Neural cell (in vitro differentiated cells): ENCODE measurements around the gene TMEM107. TPM values are rescaled to one million over a fixed set of nuclear protein-coding genes. Genes with fewer than 3 reads are reported as not detected.

Experiments
- H2AFZ ChIP-seq: fragments of 200-600, 300-800 bp; sonication (generic), shearing (Covaris generic); 2 replicates; pipeline ENCODE4 v1.6.0; 2014; ENCODE audit warnings: low read depth, mild to moderate bottlenecking, antibody characterized with exemption, low read length, moderate library complexity
- H3F3A ChIP-seq: fragments of 200-600 bp; shearing (Covaris generic); 2 replicates; pipeline ENCODE4 v1.6.1; 2016; ENCODE audit warnings: mild to moderate bottlenecking, moderate library complexity, mixed read lengths, antibody characterized with exemption, low read length; ENCODE audit not compliant: insufficient read depth, poor library complexity, severe bottlenecking
- H3K27ac ChIP-seq: fragments of 200-600, 300-800 bp; sonication (generic), shearing (Covaris generic); 2 replicates; pipeline ENCODE4 v1.5.1; 2014; ENCODE audit warnings: mild to moderate bottlenecking, low read length, moderate library complexity
- H3K27me3 ChIP-seq: fragments of 300-800, 200-600 bp; sonication (generic), shearing (Covaris generic); 2 replicates; pipeline ENCODE4 v1.6.0; 2014; ENCODE audit warnings: mild to moderate bottlenecking, low read depth, low read length, moderate library complexity; ENCODE audit not compliant: insufficient read depth
- H3K36me3 ChIP-seq: fragments of 300-800, 200-600 bp; sonication (generic), shearing (Covaris generic); 2 replicates; pipeline ENCODE4 v1.5.1; 2014; ENCODE audit warnings: mild to moderate bottlenecking, antibody characterized with exemption, low read length, moderate library complexity; ENCODE audit not compliant: insufficient read depth
- H3K4me2 ChIP-seq: fragments of 300-800, 200-600 bp; sonication (generic), shearing (Covaris generic); 2 replicates; pipeline ENCODE4 v1.6.0; 2014; ENCODE audit warnings: mild to moderate bottlenecking, low read length
- H3K4me3 ChIP-seq: fragments of 300-800, 200-600 bp; sonication (generic), shearing (Covaris generic); 2 replicates; pipeline ENCODE4 v1.5.1; 2014; ENCODE audit warnings: mild to moderate bottlenecking, low read length, moderate library complexity
- H3K79me2 ChIP-seq: fragments of 200-600 bp; shearing (Covaris generic); replicated peaks from 2 replicates; pipeline ENCODE4 v1.6.0; 2014; ENCODE audit warnings: mild to moderate bottlenecking, low read length, moderate library complexity; ENCODE audit not compliant: insufficient read depth
- H3K9ac ChIP-seq: fragments of 300-800, 200-600 bp; sonication (generic), shearing (Covaris generic); 2 replicates; pipeline ENCODE4 v1.6.1; 2016; ENCODE audit warnings: mild to moderate bottlenecking, low read length, mixed read lengths
- H3K9me2 ChIP-seq: fragments of 200-600 bp; shearing (Covaris generic); 2 replicates; pipeline ENCODE4 v1.6.1; 2016; ENCODE audit warnings: mild to moderate bottlenecking, low read length, mixed read lengths; ENCODE audit not compliant: insufficient read depth
- H3K9me3 ChIP-seq: fragments of 200-600, 300-800 bp; sonication (generic), shearing (Covaris generic); 2 replicates; pipeline ENCODE4 v1.6.1; 2016; ENCODE audit warnings: mild to moderate bottlenecking, mixed run types, low read length, moderate library complexity, mixed read lengths
- H4K20me1 ChIP-seq: fragments of 200-600 bp; shearing (Covaris generic); 2 replicates; pipeline ENCODE4 v1.6.1; 2016; ENCODE audit warnings: mild to moderate bottlenecking, mixed run types; ENCODE audit not compliant: insufficient read depth
- EP300 ChIP-seq: fragments of 450-650 bp; conservative IDR thresholded peaks from 2 replicates; pipeline ENCODE4 v1.6.1; 2014; ENCODE audit warnings: antibody characterized with exemption, mild to moderate bottlenecking, moderate library complexity; ENCODE audit not compliant: poor library complexity, severe bottlenecking
- EZH2 ChIP-seq: fragments of 200-600, 300-800 bp; shearing (Covaris generic), sonication (generic); IDR thresholded peaks from 2 replicates; pipeline ENCODE4 v1.6.1; 2014; ENCODE audit warnings: antibody characterized with exemption, low read length, borderline replicate concordance, mild to moderate bottlenecking; ENCODE audit not compliant: insufficient read depth, poor library complexity, severe bottlenecking
- MXI1 ChIP-seq: fragments of 450-650 bp; conservative IDR thresholded peaks from 2 replicates; pipeline ENCODE4 v1.6.1; 2014; ENCODE audit warnings: antibody characterized with exemption, mild to moderate bottlenecking; ENCODE audit not compliant: poor library complexity, severe bottlenecking
- POLR2AphosphoS5 ChIP-seq: IDR thresholded peaks from 2 replicates; pipeline ENCODE4 v1.6.1; 2012
- RAD21 ChIP-seq: fragments of 450-650 bp; conservative IDR thresholded peaks from 2 replicates; pipeline ENCODE4 v1.6.1; 2014; ENCODE audit warnings: antibody characterized with exemption, mild to moderate bottlenecking, moderate library complexity
- REST ChIP-seq: IDR thresholded peaks from 2 replicates; pipeline ENCODE4 v1.6.1; 2012; ENCODE audit warnings: borderline replicate concordance
- SMC3 ChIP-seq: fragments of 450-650 bp; conservative IDR thresholded peaks from 2 replicates; pipeline ENCODE4 v1.6.1; 2014; ENCODE audit warnings: antibody characterized with exemption, mild to moderate bottlenecking, moderate library complexity; ENCODE audit not compliant: poor library complexity
- TAF1 ChIP-seq: IDR thresholded peaks from 2 replicates; pipeline ENCODE4 v1.6.1; 2012; ENCODE audit warnings: low read depth
- polyA plus RNA-seq: library from polyadenylated mRNA; depleted of rRNA; stranded (reverse); fragments of >200 nt; gene quantifications from 2 replicates; pipeline ENCODE4 v1.2.3, GENCODE V29; 2014
- TF ChIP-seq, protein P1 (sequence below): fragments of 450-650 bp; IDR thresholded peaks from 2 replicates; pipeline ENCODE4 v1.5.1; 2014; ENCODE audit warnings: antibody characterized with exemption, mild to moderate bottlenecking, moderate library complexity; ENCODE audit not compliant: poor library complexity, severe bottlenecking

Gene TMEM107
- polyA plus RNA-seq, 1 donor from 2014 or later, result 31.7 TPM

DNA sequence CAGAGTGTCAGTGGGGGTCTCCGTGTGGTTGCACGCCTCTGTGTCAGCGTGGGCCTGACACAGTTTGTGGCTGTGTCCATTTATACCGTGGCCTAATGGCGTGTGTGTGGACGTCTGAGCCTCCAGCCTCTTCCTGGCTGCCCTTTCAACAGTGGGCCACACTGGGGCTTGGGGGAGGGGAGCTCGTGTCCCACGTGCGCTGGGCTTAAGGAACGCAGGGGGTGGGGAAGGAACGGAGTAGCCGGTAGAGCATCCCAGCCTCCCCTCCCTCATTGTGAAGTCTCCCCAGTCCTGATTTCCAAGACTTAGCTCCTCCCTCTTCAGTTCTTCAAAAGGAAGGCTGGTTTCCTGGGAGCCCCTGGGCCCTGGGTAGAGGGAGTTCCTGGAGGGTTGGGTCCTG, 42.8 kb downstream of the TMEM107 start:
- Histone ChIP-seq H3K79me2 (no peaks in the 10 kb centered on the region), H3K9me2 (no peaks in the 10 kb centered on the region), H4K20me1 (no peaks in the 10 kb centered on the region), H3F3A (peaks cover 8% of the 10 kb centered on the region), H3K4me2 (no peak overlapping the region), H3K4me3 (no peak overlapping the region), H3K9ac (no peak overlapping the region), H3K36me3 (no peaks in the 10 kb centered on the region), H3K9me3 (no peaks in the 10 kb centered on the region), H3K27me3 (peaks cover 4% of the 10 kb centered on the region), H3K27ac (no peak overlapping the region), H2AFZ (no peak overlapping the region)
- TF ChIP-seq POLR2AphosphoS5 (no peak), RAD21 (no peak), EZH2 (no peak), TAF1 (no peak)

DNA sequence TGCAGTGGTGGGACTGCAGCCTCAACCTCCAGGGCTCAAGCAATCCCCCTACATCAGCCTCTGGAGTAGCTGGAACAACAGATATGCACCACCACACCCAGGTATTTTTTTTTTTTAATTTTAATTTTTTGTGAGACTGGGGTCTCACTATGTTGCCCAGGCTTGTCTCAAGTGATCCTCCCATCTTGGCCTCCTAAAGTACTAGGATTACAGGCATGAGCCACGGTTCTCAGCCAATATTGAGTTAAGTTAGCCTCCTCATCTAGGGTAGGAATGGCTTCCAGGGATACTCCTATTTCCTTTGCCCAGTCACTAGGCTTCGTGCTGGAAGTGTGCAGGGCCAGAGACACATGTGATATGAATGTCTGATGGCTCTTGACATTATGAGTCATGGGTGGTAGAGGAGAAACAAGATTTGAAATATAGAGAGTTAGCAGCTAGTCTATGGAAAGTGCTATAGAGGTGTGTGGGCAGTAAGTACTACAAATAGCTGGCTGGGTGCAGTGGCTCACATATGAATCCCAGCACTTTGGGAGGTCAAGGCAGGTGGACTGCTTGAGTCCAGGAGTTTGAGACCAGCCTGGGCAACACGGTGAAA, 44.2 kb downstream of the TMEM107 start:
- H3K4me3 ChIP-seq, result no peak overlapping the region
- H3K27me3 ChIP-seq, result peaks cover 4% of the 10 kb centered on the region
- H3F3A ChIP-seq, result no peaks in the 10 kb centered on the region
- H4K20me1 ChIP-seq, result no peaks in the 10 kb centered on the region
- H3K36me3 ChIP-seq, result no peaks in the 10 kb centered on the region
- no peaks in the 10 kb centered on the region for H3K79me2 ChIP-seq
- no peak overlapping the region for H3K27ac ChIP-seq
- H3K9ac ChIP-seq, result no peak overlapping the region
- H2AFZ ChIP-seq, result no peak overlapping the region
- H3K9me3 ChIP-seq, result no peaks in the 10 kb centered on the region
- no peak overlapping the region for H3K4me2 ChIP-seq
- H3K9me2 ChIP-seq, result no peaks in the 10 kb centered on the region
- TF ChIP-seq EZH2, result no peak
- TF ChIP-seq MXI1, result no peak
- no peak for TF ChIP-seq RAD21
- TF ChIP-seq POLR2AphosphoS5, result no peak
- TF ChIP-seq, protein P1, sequence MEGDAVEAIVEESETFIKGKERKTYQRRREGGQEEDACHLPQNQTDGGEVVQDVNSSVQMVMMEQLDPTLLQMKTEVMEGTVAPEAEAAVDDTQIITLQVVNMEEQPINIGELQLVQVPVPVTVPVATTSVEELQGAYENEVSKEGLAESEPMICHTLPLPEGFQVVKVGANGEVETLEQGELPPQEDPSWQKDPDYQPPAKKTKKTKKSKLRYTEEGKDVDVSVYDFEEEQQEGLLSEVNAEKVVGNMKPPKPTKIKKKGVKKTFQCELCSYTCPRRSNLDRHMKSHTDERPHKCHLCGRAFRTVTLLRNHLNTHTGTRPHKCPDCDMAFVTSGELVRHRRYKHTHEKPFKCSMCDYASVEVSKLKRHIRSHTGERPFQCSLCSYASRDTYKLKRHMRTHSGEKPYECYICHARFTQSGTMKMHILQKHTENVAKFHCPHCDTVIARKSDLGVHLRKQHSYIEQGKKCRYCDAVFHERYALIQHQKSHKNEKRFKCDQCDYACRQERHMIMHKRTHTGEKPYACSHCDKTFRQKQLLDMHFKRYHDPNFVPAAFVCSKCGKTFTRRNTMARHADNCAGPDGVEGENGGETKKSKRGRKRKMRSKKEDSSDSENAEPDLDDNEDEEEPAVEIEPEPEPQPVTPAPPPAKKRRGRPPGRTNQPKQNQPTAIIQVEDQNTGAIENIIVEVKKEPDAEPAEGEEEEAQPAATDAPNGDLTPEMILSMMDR, result no peak
- TF ChIP-seq SMC3, result no peak

DNA sequence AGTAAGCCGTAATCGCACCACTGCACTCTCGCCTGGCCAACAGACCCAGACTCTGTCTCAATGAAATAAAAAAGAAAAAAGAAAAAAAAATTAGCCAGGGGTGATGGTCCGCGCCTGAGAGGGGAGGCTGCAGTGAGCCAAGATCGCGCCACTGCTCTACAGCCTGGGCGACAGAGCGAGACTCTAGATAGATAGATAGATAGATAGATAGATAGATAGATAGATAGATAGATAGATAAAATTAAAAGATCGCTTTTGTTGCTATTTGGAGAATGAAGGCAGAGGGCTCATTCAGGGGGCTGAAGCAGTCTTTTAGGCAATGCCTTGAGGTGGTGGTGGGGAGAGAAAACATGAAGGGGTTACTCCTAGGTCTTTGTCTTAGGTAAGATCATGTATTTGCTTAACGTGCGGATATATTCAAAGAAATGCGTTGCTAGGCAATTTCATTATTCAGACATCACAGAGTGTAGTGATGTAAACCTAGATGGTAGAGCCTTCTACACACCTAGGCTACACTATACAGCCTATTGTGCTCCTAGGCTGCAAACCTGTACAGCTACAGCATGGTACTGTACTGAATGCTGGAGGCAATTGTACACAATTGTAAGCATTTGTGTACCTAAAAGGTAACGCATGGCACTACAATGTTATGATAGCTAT, 47.9 kb downstream of the TMEM107 start:
- H3K79me2 ChIP-seq, result no peaks in the 10 kb centered on the region
- peaks cover 26% of the 10 kb centered on the region for H3K27me3 ChIP-seq
- no peaks in the 10 kb centered on the region for H3F3A ChIP-seq
- no peak overlapping the region for H3K27ac ChIP-seq
- TF ChIP-seq EZH2 (no peak), POLR2AphosphoS5 (no peak), TAF1 (no peak), MXI1 (no peak), SMC3 (no peak), REST (no peak), EP300 (no peak), RAD21 (no peak)
- TF ChIP-seq, protein P1, result no peak
- H3K36me3 ChIP-seq, result no peaks in the 10 kb centered on the region
- no peaks in the 10 kb centered on the region for H4K20me1 ChIP-seq
- no peaks in the 10 kb centered on the region for H3K9me3 ChIP-seq
- H3K4me3 ChIP-seq, result no peak overlapping the region
- H3K4me2 ChIP-seq, result no peak overlapping the region
- H3K9me2 ChIP-seq, result no peaks in the 10 kb centered on the region
- H3K9ac ChIP-seq, result peak overlapping the region; percentile 21
- H2AFZ ChIP-seq, result no peak overlapping the region
